Smooth muscle cell (in vitro differentiated cells): ENCODE data around the gene RABGAP1L. TPM values are rescaled to one million over a fixed set of nuclear protein-coding genes. Genes with fewer than 3 reads are reported as not detected.
"Not testable (repeated sequence)": the region's sequence is repeated elsewhere in the genome, so short reads cannot be mapped to it uniquely, and the experiment has no call there.

Experiments
- DNase-seq: peaks from one replicate; lab custom pipeline; 2025; ENCODE audit not compliant: unreplicated experiment; lab: John Stamatoyannopoulos, UW
- H2AFZ ChIP-seq: fragments of 200-600 bp; sonication (generic); 2 replicates; pipeline ENCODE4 v1.6.0; 2016; ENCODE audit warnings: antibody characterized with exemption, low read depth, mild to moderate bottlenecking
- H3F3A ChIP-seq: fragments of 200-600 bp; sonication (generic); 2 replicates; pipeline ENCODE4 v1.6.0; 2017; ENCODE audit warnings: antibody characterized with exemption, low read depth
- H3K27ac ChIP-seq: fragments of 200-600 bp; sonication (generic); 2 replicates; pipeline ENCODE4 v1.5.1; 2016; ENCODE audit warnings: low read depth, mild to moderate bottlenecking
- H3K27me3 ChIP-seq: fragments of 200-600 bp; sonication (generic); 2 replicates; pipeline ENCODE4 v1.6.1; 2016; ENCODE audit warnings: low read depth, mild to moderate bottlenecking
- H3K36me3 ChIP-seq: fragments of 200-600 bp; sonication (generic); 2 replicates; pipeline ENCODE4 v1.5.1; 2016; ENCODE audit warnings: low read depth
- H3K4me1 ChIP-seq: fragments of 200-600 bp; sonication (generic); 2 replicates; pipeline ENCODE4 v1.5.1; 2016; ENCODE audit warnings: low read depth
- H3K4me2 ChIP-seq: fragments of 200-600 bp; sonication (generic); 2 replicates; pipeline ENCODE4 v1.6.0; 2016; ENCODE audit warnings: mild to moderate bottlenecking
- H3K4me3 ChIP-seq: fragments of 200-600 bp; sonication (generic); 2 replicates; pipeline ENCODE4 v1.5.1; 2016; ENCODE audit warnings: mild to moderate bottlenecking
- H3K79me2 ChIP-seq: fragments of 200-600 bp; sonication (generic); 2 replicates; pipeline ENCODE4 v1.6.0; 2016; ENCODE audit warnings: low read depth, mild to moderate bottlenecking
- H3K9ac ChIP-seq: fragments of 200-600 bp; sonication (generic); 2 replicates; pipeline ENCODE4 v1.6.0; 2016; ENCODE audit warnings: low read depth
- H3K9me3 ChIP-seq: fragments of 200-600 bp; sonication (generic); replicated peaks from 2 replicates; pipeline ENCODE4 v1.5.1; 2016; ENCODE audit warnings: low read depth
- H4K20me1 ChIP-seq: fragments of 200-600 bp; sonication (generic); 2 replicates; pipeline ENCODE4 v1.6.0; 2016; ENCODE audit warnings: low read depth
- WGBS: methylation state at CpG from one replicate; pipeline ENCODE4 v1.1.7; 2016; ENCODE audit warnings: low lambda C conversion rate; 5-methylcytosine and 5-hydroxymethylcytosine counted together
- polyA plus RNA-seq: library from polyadenylated mRNA; unstranded; fragments of >200 nt; fragmentation: Nextera tagmentation; extraction: Ambion mirVana; gene quantifications from 2 replicates; pipeline ENCODE4 v1.2.1, GENCODE V29; 2016
- total RNA-seq: library from RNA; depleted of rRNA; stranded (reverse); fragments of >200 nt; gene quantifications from 2 replicates; pipeline ENCODE4 v1.2.3, GENCODE V29; 2014
- TF ChIP-seq, protein P1 (sequence below): fragments of 200-600 bp; sonication (generic); IDR thresholded peaks from 2 replicates; pipeline ENCODE4 v1.5.1; 2017; ENCODE audit warnings: borderline replicate concordance, mild to moderate bottlenecking, antibody characterized with exemption; ENCODE audit not compliant: insufficient read depth, poor library complexity, severe bottlenecking

RABGAP1L gene
- total and polyA plus RNA-seq, 2 experiments from 2014 or later: 4.8 to 24.7 TPM

GRCh38 chr1:174693085-174693484 is 533.8 kb downstream of the RABGAP1L start:
- H3K27me3 ChIP-seq: no peaks in the 10 kb centered on the region
- H3K36me3 ChIP-seq: no peaks in the 10 kb centered on the region
- no peak for DNase-seq

DNA sequence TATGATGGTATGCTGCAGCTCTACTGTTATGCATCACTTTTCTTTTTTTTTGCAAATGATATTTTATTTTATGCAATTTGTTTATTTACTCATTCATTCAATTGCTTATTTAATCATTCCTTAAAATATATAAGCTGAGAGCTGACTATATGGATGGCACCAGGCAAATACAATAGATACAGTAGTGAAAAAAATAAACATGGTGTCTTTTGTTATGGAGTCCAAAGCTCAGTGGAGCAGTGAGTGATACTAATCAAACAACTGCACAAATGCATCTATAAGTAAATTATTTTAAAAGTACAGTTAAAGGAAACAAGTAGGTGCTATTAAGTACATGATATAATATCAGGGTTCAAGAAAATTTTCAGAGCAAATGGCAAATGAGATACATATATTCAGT is 534.2 kb downstream of the RABGAP1L start:
- not testable (repeated sequence) for H3K27me3 ChIP-seq, H4K20me1 ChIP-seq, H3K9me3 ChIP-seq, H3K4me1 ChIP-seq, H3K9ac ChIP-seq, H3K27ac ChIP-seq, H3K4me3 ChIP-seq, H3K79me2 ChIP-seq, H2AFZ ChIP-seq, H3F3A ChIP-seq, H3K36me3 ChIP-seq, H3K4me2 ChIP-seq, DNase-seq

More at GRCh38 chr1:174693085-174693484, 533.8 kb downstream of the RABGAP1L start:
- H3K9ac ChIP-seq: no peak overlapping the region
- H4K20me1 ChIP-seq: no peaks in the 10 kb centered on the region
- H3K27ac ChIP-seq: no peak overlapping the region
- no peak overlapping the region for H3K4me3 ChIP-seq
- H3F3A ChIP-seq: no peaks in the 10 kb centered on the region
- H2AFZ ChIP-seq: no peak overlapping the region
- WGBS: 54% methylated on average over 3 of the region's 3 CpGs
- TF ChIP-seq, protein P1, sequence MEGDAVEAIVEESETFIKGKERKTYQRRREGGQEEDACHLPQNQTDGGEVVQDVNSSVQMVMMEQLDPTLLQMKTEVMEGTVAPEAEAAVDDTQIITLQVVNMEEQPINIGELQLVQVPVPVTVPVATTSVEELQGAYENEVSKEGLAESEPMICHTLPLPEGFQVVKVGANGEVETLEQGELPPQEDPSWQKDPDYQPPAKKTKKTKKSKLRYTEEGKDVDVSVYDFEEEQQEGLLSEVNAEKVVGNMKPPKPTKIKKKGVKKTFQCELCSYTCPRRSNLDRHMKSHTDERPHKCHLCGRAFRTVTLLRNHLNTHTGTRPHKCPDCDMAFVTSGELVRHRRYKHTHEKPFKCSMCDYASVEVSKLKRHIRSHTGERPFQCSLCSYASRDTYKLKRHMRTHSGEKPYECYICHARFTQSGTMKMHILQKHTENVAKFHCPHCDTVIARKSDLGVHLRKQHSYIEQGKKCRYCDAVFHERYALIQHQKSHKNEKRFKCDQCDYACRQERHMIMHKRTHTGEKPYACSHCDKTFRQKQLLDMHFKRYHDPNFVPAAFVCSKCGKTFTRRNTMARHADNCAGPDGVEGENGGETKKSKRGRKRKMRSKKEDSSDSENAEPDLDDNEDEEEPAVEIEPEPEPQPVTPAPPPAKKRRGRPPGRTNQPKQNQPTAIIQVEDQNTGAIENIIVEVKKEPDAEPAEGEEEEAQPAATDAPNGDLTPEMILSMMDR: no peak
- H3K4me1 ChIP-seq: peaks cover 3% of the 10 kb centered on the region
- H3K9me3 ChIP-seq: no peaks in the 10 kb centered on the region
- H3K4me2 ChIP-seq: no peak overlapping the region
- no peaks in the 10 kb centered on the region for H3K79me2 ChIP-seq

- H3K27me3 ChIP-seq: no peaks in the 10 kb centered on the region
- H3F3A ChIP-seq: no peaks in the 10 kb centered on the region
- no peak overlapping the region for H2AFZ ChIP-seq
- no peak overlapping the region for H3K4me3 ChIP-seq
- no peaks in the 10 kb centered on the region for H3K79me2 ChIP-seq
- H3K36me3 ChIP-seq: no peaks in the 10 kb centered on the region
- H3K9ac ChIP-seq: no peak overlapping the region
- WGBS: 87% methylated on average over 5 of the region's 5 CpGs
- TF ChIP-seq, protein P1: no peak
- no peak overlapping the region for H3K4me2 ChIP-seq
- no peaks in the 10 kb centered on the region for H4K20me1 ChIP-seq
- H3K4me1 ChIP-seq: peaks cover 3% of the 10 kb centered on the region
- H3K27ac ChIP-seq: no peak overlapping the region
- H3K9me3 ChIP-seq: no peaks in the 10 kb centered on the region
- DNase-seq: no peak
Measured at GRCh38 chr1:174696026-174696821, 536.9 kb downstream of the RABGAP1L start.

DNA sequence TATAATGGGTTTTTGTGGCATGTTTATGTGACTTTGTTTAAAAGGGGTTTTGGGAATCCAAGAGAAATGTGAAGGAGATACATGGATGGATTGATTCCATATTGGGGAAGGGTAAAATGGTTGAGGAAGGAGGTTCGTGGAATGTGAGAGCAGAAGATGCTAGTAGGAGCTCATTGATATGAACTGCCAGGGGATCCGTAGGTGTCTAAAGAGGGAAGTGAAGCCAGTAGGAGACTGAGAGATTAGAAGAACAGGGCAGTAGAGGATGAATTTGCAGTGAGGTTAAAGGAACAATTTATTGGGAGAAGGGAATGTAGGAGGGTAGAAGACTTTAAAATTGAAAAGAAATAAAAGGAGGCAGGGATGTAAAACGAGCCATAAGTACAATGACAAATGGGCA is 541.0 kb downstream of the RABGAP1L start:
- H2AFZ ChIP-seq: no peak overlapping the region
- WGBS: 92% methylated on average over 3 of the region's 3 CpGs
- no peak for DNase-seq
- no peaks in the 10 kb centered on the region for H3K9me3 ChIP-seq
- TF ChIP-seq, protein P1: no peak
- no peaks in the 10 kb centered on the region for H3F3A ChIP-seq
- H3K27me3 ChIP-seq: no peaks in the 10 kb centered on the region
- no peaks in the 10 kb centered on the region for H4K20me1 ChIP-seq
- H3K4me3 ChIP-seq: no peak overlapping the region
- no peaks in the 10 kb centered on the region for H3K79me2 ChIP-seq
- no peaks in the 10 kb centered on the region for H3K4me1 ChIP-seq
- no peak overlapping the region for H3K27ac ChIP-seq
- no peaks in the 10 kb centered on the region for H3K36me3 ChIP-seq
- no peak overlapping the region for H3K9ac ChIP-seq
- H3K4me2 ChIP-seq: no peak overlapping the region
